Neural progenitor cell (in vitro differentiated cells): ENCODE data around the gene FBL. TPM values are rescaled to one million over a fixed set of nuclear protein-coding genes. Genes with fewer than 3 reads are reported as not detected.

Experiments
- DNase-seq: peaks from one replicate; pipeline ENCODE4 v3.0.0-alpha.2; 2016; ENCODE audit warnings: low spot score
- H2AFZ ChIP-seq: fragments of 200-600 bp; sonication (generic); replicated peaks from 2 replicates; pipeline ENCODE4 v1.6.1; 2016; ENCODE audit warnings: antibody characterized with exemption
- H3F3A ChIP-seq: fragments of 200-600 bp; sonication (generic); 2 replicates; pipeline ENCODE4 v1.6.1; 2016; ENCODE audit warnings: antibody characterized with exemption, low read depth
- H3K27ac ChIP-seq: fragments of 200-600 bp; sonication (generic); 2 replicates; pipeline ENCODE4 v1.5.1; 2016; ENCODE audit warnings: mild to moderate bottlenecking
- H3K27me3 ChIP-seq: fragments of 200-600 bp; sonication (generic); 2 replicates; pipeline ENCODE4 v1.6.1; 2016; ENCODE audit warnings: mild to moderate bottlenecking, moderate library complexity
- H3K36me3 ChIP-seq: fragments of 200-600 bp; sonication (generic); 2 replicates; pipeline ENCODE4 v1.5.1; 2016
- H3K4me1 ChIP-seq: fragments of 200-600 bp; sonication (generic); 2 replicates; pipeline ENCODE4 v1.6.1; 2016; ENCODE audit warnings: mixed run types
- H3K4me2 ChIP-seq: fragments of 200-600 bp; sonication (generic); 2 replicates; pipeline ENCODE4 v1.6.1; 2016
- H3K4me3 ChIP-seq: fragments of 200-600 bp; sonication (generic); 2 replicates; pipeline ENCODE4 v1.5.1; 2016
- H3K79me2 ChIP-seq: fragments of 200-600 bp; sonication (generic); 2 replicates; pipeline ENCODE4 v1.6.1; 2016; ENCODE audit warnings: low read depth
- H3K9ac ChIP-seq: fragments of 200-600 bp; sonication (generic); 2 replicates; pipeline ENCODE4 v1.6.1; 2016
- H3K9me3 ChIP-seq: fragments of 200-600 bp; sonication (generic); 2 replicates; pipeline ENCODE4 v1.5.1; 2016; ENCODE audit warnings: low read depth
- H4K20me1 ChIP-seq: fragments of 200-600 bp; sonication (generic); 2 replicates; pipeline ENCODE4 v1.6.1; 2016; ENCODE audit warnings: low read depth
- H3K27ac Mint-ChIP-seq: 3 replicates; pipeline ENCODE4 v1.8.0; 2021; ENCODE audit warnings: mixed read lengths
- H3K27me3 Mint-ChIP-seq: 2 replicates; pipeline ENCODE4 v1.8.0; 2022; ENCODE audit warnings: low read depth, mild to moderate bottlenecking, inconsistent platforms, moderate library complexity, mixed read lengths; ENCODE audit not compliant: insufficient read depth
- H3K36me3 Mint-ChIP-seq: 3 replicates; pipeline ENCODE4 v1.8.0; 2021; ENCODE audit warnings: mixed read lengths
- H3K4me1 Mint-ChIP-seq: 3 replicates; pipeline ENCODE4 v1.8.0; 2021; ENCODE audit warnings: mixed read lengths
- H3K4me3 Mint-ChIP-seq: 3 replicates; pipeline ENCODE4 v1.8.0; 2021; ENCODE audit warnings: mild to moderate bottlenecking, moderate library complexity, mixed read lengths
- H3K9me3 Mint-ChIP-seq: 3 replicates; pipeline ENCODE4 v1.8.0; 2020; ENCODE audit warnings: mixed read lengths
- CTCF ChIP-seq: fragments of 200-600 bp; sonication (generic); IDR thresholded peaks from 2 replicates; pipeline ENCODE4 v1.5.1; 2017; ENCODE audit warnings: antibody characterized with exemption, mild to moderate bottlenecking
- EZH2 ChIP-seq: fragments of 200-600 bp; sonication (generic); IDR thresholded peaks from 2 replicates; pipeline ENCODE4 v1.6.1; 2017; ENCODE audit warnings: antibody characterized with exemption, mild to moderate bottlenecking, moderate library complexity
- EZH2phosphoT487 ChIP-seq: fragments of 200-600 bp; sonication (generic); IDR thresholded peaks from 2 replicates; pipeline ENCODE4 v1.6.1; 2017; ENCODE audit warnings: antibody characterized with exemption
- total RNA-seq: library from RNA; depleted of rRNA; stranded (reverse); fragments of >200 nt; gene quantifications from 2 replicates; pipeline ENCODE4 v1.2.3, GENCODE V29; 2015; ENCODE audit warnings: low replicate concordance

The FBL gene
- total RNA-seq, 1 donor from 2014 or later: 428 TPM

- H3K4me3 Mint-ChIP-seq: no peak overlapping the region
- peak; percentile 24 for DNase-seq
- Histone ChIP-seq H3K9ac (peak overlapping the region; percentile 53), H3K36me3 (peaks cover under 1% of the 10 kb centered on the region), H2AFZ (no peak overlapping the region), H3K4me3 (peak overlapping the region; percentile 81), H3K4me2 (peak overlapping the region; percentile 95), H4K20me1 (peaks cover 2% of the 10 kb centered on the region), H3K4me1 (no peaks in the 10 kb centered on the region), H3K27ac (no peak overlapping the region), H3F3A (peaks cover 11% of the 10 kb centered on the region), H3K79me2 (peaks cover 5% of the 10 kb centered on the region), H3K9me3 (no peaks in the 10 kb centered on the region), H3K27me3 (no peaks in the 10 kb centered on the region)
- H3K27me3 Mint-ChIP-seq: peaks cover 5% of the 10 kb centered on the region
- no peak for TF ChIP-seq EZH2phosphoT487
- TF ChIP-seq EZH2: no peak
- no peak for TF ChIP-seq CTCF
- H3K27ac Mint-ChIP-seq: no peak overlapping the region
- H3K36me3 Mint-ChIP-seq: peaks cover 16% of the 10 kb centered on the region
- no peaks in the 10 kb centered on the region for H3K4me1 Mint-ChIP-seq
- H3K9me3 Mint-ChIP-seq: no peaks in the 10 kb centered on the region
These were observed 22.5 kb downstream of the FBL start for GRCh38 chr19:39823686-39824085.

- Histone ChIP-seq H4K20me1 (peaks cover 2% of the 10 kb centered on the region), H3K9me3 (no peaks in the 10 kb centered on the region), H3K27me3 (no peaks in the 10 kb centered on the region), H3K79me2 (peaks cover 5% of the 10 kb centered on the region), H3K36me3 (no peaks in the 10 kb centered on the region), H3K9ac (no peak overlapping the region), H3K27ac (no peak overlapping the region), H3K4me2 (no peak overlapping the region), H3K4me3 (no peak overlapping the region), H3K4me1 (no peaks in the 10 kb centered on the region), H3F3A (peaks cover 11% of the 10 kb centered on the region), H2AFZ (no peak overlapping the region)
- Mint-ChIP-seq H3K36me3 (peaks cover 6% of the 10 kb centered on the region), H3K9me3 (no peaks in the 10 kb centered on the region), H3K4me1 (no peaks in the 10 kb centered on the region), H3K27ac (no peak overlapping the region), H3K27me3 (peaks cover 2% of the 10 kb centered on the region), H3K4me3 (no peak overlapping the region)
- no peak for TF ChIP-seq EZH2
- TF ChIP-seq CTCF: no peak
- TF ChIP-seq EZH2phosphoT487: no peak
- DNase-seq: no peak
These were observed 25.5 kb downstream of the FBL start for GRCh38 chr19:39820696-39821095.

- TF ChIP-seq EZH2: no peak
- no peak for TF ChIP-seq CTCF
- no peak for TF ChIP-seq EZH2phosphoT487
- H3K9me3 ChIP-seq: no peaks in the 10 kb centered on the region
- H3K27ac ChIP-seq: no peak overlapping the region
- no peak overlapping the region for H2AFZ ChIP-seq
- peaks cover 2% of the 10 kb centered on the region for H3F3A ChIP-seq
- no peaks in the 10 kb centered on the region for H3K4me1 ChIP-seq
- no peak overlapping the region for H3K9ac ChIP-seq
- no peaks in the 10 kb centered on the region for H3K36me3 ChIP-seq
- no peak for DNase-seq
- Mint-ChIP-seq H3K4me3 (no peak overlapping the region), H3K27ac (no peak overlapping the region), H3K27me3 (peaks cover 2% of the 10 kb centered on the region), H3K36me3 (peaks cover 6% of the 10 kb centered on the region), H3K4me1 (no peaks in the 10 kb centered on the region), H3K9me3 (no peaks in the 10 kb centered on the region)
- peaks cover 2% of the 10 kb centered on the region for H4K20me1 ChIP-seq
- H3K79me2 ChIP-seq: peaks cover 5% of the 10 kb centered on the region
- H3K4me2 ChIP-seq: no peak overlapping the region
- no peaks in the 10 kb centered on the region for H3K27me3 ChIP-seq
- H3K4me3 ChIP-seq: no peak overlapping the region
These were observed 26.4 kb downstream of the FBL start for GRCh38 chr19:39819786-39820185.
